SK-N-MC (cell line): ENCODE measurements around the gene ZNF618.

Experiments
- EZH2 ChIP-seq: fragments of 200-600 bp; sonication (generic); IDR thresholded peaks from one replicate; pipeline ENCODE4 v1.6.1; 2017; ENCODE audit warnings: antibody characterized with exemption
- FOXP2 ChIP-seq: optimal IDR thresholded peaks from 2 replicates; pipeline ENCODE3; 2011; ENCODE audit warnings: mild to moderate bottlenecking, moderate library complexity; ENCODE audit not compliant: insufficient read depth; ENCODE audit errors: extremely low read length, control extremely low read depth
- POLR2AphosphoS5 ChIP-seq: IDR thresholded peaks from 2 replicates; pipeline ENCODE4 v1.6.1; 2012; ENCODE audit warnings: mild to moderate bottlenecking, low read depth, low read length, borderline replicate concordance

GRCh38 chr9:113863345-113863744 lies 12.8 kb upstream of the ZNF618 start:
- no peak for TF ChIP-seq EZH2
- no peak for TF ChIP-seq POLR2AphosphoS5
- TF ChIP-seq FOXP2: no peak
